ENCODE measurements around the gene NKTR.

Gene NKTR

DNA sequence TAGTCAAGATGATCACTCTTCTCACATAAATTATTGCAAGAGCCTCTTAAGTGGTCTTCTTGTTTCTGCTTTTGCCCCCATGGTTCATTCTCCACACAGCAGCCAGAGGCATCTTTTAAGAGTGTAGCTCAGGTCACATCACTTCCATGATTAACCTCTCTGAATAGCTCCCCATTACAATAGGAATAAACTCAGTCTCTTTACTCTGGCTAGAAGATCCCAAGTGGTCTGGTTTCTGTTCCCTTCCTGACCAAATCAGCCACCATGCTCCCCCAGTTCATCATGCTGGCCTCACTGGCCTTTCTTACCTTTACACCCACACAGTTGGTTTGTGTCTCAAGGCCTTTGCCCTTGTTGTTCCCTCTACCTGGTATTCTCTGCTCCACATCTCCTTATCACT, 93.9 kb downstream of the NKTR start:
- H3K27ac ChIP-seq = no peak overlapping the region
- TF ChIP-seq, protein P1, sequence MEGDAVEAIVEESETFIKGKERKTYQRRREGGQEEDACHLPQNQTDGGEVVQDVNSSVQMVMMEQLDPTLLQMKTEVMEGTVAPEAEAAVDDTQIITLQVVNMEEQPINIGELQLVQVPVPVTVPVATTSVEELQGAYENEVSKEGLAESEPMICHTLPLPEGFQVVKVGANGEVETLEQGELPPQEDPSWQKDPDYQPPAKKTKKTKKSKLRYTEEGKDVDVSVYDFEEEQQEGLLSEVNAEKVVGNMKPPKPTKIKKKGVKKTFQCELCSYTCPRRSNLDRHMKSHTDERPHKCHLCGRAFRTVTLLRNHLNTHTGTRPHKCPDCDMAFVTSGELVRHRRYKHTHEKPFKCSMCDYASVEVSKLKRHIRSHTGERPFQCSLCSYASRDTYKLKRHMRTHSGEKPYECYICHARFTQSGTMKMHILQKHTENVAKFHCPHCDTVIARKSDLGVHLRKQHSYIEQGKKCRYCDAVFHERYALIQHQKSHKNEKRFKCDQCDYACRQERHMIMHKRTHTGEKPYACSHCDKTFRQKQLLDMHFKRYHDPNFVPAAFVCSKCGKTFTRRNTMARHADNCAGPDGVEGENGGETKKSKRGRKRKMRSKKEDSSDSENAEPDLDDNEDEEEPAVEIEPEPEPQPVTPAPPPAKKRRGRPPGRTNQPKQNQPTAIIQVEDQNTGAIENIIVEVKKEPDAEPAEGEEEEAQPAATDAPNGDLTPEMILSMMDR (IDR thresholded peaks at IDR 0.05) = no peak
- TF ChIP-seq ZFX (IDR thresholded peaks at IDR 0.05; ENCODE audit: borderline replicate concordance) = no peak

DNA sequence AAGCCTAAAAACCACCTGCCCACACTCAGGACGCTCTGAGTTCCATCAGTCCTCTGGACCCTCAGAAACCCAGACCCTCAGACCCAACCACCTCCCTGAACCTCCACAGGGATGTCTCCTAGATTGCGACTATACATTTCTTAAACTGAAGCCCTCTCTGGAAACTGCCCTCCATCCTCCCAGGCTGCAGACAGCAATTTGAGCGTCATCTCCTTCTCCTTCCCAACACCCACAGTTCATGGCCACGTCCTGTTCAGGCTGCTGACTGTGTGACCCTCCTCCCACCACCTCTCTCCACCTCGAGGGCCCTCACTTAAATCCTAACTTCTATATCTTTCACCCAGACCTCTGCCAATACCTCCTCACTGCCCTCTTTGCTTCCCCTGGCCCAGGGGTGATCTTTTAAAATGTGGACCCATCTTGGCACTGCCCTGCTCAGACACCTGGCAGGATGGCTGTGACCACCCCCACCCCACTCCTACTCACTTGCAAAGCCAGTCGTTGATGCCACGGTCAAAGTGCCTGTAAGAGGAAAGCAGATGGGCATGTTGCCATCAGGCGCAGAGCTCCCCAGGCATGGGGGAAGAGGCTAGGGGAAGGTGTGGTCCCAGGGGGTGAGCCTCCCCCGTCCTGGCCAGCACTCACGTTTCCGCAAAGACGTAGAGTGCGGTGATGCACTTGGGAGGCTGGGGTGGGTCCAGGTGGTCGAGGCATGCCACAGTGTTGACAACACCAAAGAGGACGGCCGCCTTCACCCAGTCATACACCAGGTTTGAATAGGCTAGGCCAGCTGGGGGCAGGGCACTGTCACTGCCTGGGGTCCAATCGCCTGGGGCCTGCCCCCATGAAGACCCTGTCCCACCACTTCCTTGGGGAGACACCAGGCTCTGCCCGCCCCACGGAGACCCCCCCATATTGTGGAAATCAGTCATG, 96.1 kb downstream of the NKTR start:
- no peak for TF ChIP-seq ZFX (IDR thresholded peaks at IDR 0.05; ENCODE audit: borderline replicate concordance)
- H3K27ac ChIP-seq = no peak overlapping the region

- TF ChIP-seq, protein P1 (IDR thresholded peaks at IDR 0.05) = no peak
- no peak for TF ChIP-seq ZFX (IDR thresholded peaks at IDR 0.05; ENCODE audit: borderline replicate concordance)
Observed at GRCh38 chr3:42697289-42698051, 97.0 kb downstream of the NKTR start.

More at GRCh38 chr3:42697289-42698051, 97.0 kb downstream of the NKTR start:
- H3K27ac ChIP-seq = no peak overlapping the region
